ENCODE measurements around the gene PPP6C.
"Not testable (repeated sequence)": the region's sequence is repeated elsewhere in the genome, so short reads cannot be mapped to it uniquely, and the experiment has no call there.

The PPP6C gene

DNA sequence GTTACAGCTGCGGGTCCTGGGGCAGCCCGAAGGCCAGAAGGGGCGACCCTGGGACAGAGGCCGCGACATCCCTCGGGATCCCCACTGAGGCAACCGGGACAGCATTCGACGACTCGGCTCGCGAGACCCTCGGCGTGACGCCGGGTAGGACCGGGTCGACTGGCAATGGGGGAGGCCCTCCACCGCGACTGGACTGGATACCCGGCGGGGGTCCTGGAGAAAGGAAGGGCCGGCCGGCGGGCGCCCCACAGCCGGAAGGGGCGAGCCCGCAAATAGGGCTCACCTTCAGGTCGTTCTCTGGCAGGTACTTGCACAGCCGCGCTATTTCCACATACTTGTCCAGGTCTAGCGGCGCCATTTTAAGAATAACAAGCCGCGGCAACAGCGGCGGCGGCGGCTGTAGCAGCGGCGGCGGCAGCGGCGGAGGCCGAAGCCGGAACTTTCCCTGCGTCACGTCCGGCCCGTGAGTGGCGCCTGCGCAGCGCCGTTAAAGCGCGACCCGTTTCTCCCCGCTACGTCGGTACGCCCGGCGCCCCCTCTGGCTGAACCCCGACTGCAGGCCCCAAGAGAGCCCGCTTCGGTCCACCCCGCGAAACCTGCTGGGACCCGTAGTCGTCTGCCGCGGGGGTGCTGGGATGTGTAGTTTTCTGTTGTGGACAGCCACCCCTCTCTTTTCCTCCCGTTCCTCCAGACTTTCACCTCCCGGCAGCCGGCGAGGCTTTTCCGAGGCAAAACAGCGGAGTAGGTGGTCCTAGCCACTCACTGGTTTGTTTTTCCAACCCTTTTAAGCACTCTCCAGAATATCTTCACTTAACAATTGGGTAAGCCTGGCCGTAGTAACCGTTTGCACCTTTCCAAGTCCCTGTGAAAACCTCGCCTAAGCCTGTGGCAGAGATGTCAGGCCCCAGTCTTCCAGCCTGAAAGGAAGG, at the start of gene PPP6C:
TSS of gene PPP6C (minus strand) at position 443 of the 929 bp plus-strand sequence. CDS start at position 358, 85 bp downstream.
- peak; percentile 67 for DNase-seq

DNA sequence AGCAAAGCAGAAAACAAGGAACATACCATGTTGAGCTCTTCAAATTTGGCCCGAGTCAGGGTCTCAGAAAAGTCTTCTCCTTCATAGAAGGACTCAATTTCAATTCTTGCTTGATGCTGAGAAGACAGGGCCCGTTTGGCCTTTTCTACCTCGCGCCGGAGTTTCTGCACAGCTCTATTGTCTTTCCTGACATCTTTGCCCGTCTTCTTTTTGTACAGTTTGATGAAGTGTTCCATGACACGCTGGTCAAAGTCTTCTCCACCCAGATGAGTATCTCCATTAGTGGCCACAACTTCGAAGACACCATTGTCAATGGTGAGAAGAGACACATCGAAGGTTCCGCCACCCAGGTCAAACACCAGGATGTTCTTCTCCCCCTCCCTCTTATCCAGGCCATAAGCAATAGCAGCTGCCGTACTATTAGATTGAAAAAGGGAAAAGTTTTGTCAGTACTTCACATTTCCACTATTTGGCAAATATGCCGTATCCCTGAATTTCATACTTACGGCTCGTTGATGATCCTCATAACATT, 49.4 kb upstream of the PPP6C start:
- no peak for DNase-seq

DNA sequence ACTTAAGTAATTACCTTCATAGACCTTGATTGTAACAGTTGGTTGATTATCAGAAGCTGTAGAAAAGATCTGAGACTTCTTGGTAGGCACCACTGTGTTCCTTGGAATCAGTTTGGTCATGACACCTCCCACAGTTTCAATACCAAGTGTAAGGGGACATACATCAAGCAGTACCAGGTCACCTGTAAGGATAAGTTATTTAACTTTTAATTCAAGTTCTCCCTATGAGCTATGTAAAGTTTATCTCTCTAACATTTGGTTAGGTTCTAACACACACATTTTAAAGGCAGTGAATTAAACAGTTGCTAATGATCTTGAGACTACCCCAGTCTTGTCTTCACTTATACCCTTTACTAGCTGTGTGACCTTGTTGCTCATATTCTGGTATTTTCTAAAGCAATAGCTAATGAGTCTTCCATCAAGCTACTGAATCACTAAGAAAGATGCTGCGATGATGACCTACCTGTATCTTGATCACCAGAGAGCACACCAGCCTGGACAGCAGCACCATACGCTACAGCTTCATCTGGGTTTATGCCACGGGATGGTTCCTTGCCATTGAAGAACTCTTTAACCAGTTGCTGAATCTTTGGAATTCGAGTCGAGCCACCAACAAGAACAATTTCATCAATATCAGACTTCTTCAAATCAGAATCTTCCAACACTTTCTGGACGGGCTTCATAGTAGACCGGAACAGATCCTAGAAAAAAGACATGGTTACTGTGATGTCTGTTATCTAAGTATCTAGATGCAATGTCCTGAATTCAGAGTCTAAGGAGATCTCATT, 48.7 kb upstream of the PPP6C start:
- DNase-seq = no peak

DNA sequence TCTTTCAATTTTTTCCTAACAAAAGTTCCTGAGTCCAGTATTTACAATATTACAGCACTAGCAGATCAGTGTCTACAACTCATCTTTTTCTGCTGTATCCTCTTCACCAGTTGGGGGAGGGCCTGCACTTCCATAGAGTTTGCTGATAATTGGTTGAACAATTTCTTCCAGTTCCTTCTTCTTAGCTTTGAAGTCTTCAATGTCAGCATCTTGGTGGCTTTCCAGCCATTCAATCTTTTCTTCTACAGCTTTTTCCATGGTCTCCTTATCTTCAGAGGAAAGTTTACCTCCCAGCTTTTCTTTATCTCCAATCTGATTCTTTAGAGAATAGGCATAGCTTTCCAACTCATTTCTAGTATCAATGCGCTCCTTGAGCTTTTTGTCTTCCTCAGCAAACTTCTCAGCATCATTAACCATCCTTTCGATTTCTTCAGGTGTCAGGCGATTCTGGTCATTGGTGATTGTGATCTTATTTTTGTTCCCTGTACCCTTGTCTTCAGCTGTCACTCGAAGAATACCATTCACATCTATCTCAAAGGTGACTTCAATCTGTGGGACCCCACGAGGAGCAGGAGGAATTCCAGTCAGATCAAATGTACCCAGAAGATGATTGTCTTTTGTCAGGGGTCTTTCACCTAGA, 47.0 kb upstream of the PPP6C start:
- DNase-seq = not testable (repeated sequence)

DNA sequence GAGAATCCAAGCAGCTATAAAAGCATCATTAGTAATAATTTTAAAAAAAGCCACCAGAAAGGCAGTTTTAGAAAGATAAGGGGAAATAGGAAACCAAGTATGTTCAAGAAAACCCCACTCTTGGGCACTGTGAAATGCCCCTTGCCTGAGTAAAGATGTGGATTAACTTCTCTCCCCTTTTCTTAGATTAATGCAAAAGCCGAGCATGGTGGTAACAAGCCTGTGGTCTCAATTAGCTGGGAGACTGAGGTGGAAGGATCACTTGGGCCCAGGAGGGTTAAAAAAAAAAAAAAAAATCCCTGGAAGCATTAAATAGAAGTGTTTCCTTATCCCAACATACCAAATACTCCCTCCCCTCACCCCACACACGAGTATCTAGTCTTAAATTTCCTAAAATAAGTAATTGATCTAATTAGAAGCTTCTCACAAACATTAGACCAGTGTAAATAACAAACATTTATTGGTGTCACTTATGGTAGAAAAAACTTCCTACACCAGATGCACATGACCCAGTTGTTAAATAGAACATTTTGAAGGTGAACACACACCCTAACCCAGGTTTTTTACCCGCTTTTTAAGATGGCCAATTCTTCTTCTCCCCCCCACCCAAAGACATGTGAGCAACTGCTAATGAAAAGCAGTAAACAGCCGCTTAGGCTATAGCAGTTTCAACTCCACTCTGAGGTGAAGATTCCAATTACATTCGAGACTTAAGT, 46.4 kb upstream of the PPP6C start:
- no peak for DNase-seq

DNA sequence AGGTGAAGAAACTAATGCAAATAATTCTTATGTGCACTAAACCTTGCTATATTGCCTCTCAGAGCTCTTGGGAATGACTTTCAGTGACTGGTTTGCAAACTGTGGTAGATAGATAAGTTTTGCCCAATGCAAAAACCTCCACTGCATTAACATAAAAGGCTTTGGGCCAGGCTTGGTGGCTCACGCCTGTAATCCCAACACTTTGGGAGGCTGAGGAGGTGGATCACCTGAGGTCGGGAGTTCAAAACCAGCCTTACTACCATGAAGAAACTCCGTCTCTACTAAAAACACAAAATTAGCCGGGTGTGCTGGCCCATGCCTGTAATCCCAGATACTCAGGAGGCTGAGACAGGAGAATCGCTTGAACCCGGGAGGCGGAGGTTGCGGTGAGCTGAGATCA, 44.5 kb upstream of the PPP6C start:
- DNase-seq = not testable (repeated sequence)

DNA sequence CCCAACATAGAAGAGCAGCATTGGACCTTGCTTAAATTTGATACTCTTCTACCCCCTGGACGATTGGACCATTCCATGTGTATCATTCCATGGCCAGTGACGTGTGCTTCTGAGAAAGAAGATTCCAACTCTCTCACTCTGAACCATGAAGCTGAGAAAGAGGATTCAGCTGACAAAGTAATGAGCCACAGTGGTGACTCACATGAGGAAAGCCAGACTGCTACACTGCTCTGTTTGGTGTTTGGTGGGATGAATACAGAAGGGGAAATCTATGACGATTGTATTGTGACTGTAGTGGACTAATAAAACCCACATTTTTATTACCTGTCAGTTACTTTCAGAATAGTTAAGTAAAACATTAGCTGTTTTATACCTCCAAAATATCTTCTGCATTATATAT, 44.1 kb upstream of the PPP6C start:
- no peak for DNase-seq

DNA sequence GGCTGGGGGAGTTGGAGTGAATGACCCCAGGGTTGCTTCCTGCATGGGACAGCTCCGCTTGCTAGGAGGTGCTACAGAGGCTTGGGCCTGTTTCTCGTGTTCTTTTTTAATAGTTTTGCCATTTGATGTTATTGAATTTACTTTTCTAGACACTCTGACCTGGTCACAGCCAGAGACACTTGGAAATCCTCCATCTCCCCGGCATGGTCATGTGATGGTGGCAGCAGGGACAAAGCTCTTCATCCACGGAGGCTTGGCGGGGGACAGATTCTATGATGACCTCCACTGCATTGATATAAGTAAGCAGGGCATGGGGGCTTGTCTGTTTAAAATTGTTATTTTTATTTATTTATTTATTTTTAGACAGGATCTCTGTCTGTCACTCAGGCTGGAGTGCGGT, 38.2 kb upstream of the PPP6C start:
- DNase-seq = no peak

DNA sequence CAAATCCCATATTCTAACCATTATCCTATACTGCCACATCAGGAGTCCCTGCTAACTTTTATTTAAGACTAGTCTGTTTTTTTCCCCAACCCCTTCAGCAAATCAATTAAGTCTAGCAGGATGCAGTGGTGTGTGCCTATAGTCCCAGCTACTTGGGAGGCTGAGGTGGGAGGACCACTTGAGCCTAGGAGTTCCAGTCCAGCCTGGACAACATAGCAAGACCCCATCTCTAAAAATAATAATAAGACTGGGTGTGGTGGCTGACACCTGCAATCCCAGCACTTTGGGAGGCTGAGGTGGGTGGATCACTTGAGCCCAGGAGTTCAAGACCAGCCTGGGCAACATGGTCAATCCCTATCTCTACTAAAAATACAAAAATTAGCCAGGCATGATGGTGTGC, 35.3 kb upstream of the PPP6C start:
- DNase-seq = not testable (repeated sequence)

DNA sequence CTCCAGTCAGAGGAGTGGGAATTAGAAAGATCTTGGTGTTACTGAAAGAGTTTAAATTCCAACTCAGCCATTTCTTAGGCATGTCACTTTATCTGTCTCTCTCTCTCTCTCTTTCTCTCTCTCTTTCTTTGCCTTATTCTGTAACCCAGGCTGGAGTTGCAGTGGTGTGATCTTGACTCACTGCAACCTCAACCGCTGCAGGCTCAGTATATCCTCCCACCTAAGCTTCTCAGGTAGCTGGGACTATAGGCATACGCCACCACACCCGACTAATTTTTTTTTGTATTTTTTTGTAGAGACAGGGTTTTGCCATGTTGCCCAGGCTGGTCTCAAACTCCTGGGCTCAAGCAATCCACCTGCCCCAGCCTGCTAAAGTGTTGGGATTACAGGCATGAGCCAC, 29.0 kb upstream of the PPP6C start:
- no peak for DNase-seq

DNA sequence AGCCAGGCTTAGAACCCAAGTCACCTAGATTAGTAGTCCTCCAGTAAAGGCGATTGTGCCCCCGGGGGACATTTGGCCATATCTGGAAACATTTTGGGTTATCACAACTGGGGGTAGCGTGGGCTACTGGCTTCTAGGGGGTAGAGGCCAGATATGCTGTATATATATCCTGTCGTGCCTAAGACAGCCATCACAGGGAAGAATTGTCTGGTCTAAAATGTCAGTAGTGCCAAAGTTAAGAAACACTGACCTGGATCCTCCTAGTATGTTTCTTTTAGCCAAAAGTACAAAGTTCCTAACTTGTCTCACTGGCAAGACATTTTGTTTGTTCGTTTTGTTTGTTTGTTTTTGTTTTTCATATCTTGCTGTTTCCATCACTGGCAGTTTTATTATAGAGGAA, 24.6 kb upstream of the PPP6C start:
- no peak for DNase-seq

DNA sequence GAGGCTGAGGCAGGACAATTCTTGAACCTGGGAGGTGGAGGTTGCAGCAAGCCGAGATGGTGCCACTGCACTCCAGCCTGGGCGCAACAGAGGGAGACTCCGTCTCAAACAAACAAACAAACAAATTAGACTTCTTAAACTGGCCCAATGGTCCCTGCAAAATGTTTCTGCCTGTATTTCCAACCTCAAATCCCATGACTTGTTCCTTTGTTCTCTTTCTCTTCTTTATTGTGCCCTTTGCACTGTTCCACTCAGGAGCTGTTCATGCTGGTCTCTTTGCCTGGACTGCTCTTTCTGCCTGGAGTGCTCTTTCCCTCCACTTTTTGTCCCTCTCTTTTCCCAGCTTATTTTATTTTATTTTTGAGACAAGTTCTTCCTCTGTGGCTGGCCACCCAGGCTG, 14.9 kb upstream of the PPP6C start:
- DNase-seq = no peak

DNA sequence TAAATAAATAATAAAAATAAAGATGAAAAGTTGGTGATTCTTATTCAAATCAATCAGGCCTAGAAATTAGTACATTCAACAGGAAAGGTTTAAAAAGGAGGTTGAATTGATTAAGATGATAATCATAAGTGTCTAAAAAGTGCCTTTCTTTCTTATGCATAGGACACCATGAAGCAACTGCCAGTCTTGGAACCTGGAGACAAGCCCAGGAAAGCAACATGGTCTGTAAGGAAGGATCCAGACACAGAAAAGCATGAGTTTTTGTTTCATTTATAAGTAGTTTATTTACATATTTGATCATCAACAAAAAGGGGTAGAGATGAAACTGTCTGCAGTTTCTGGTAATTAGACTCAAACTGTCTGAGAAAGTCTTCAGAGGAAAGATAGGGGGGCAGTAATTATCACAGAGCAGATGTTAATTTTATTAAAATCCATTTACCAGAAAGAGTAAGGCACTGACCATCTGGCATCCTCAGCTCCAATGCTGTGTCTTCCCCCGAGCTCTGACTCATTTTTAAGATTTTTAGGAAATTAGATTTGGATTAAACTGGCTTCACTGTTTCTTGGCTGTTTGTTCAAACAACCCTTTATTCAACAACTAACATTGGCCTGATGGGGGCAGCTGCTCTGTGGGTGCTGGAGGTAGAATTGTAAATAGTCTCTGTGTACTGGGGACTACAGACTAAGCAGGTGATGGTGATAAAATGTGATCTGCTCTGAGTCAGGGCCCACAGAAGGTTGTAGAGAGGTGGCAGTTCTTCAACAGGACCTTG, 13.4 kb upstream of the PPP6C start:
- no peak for DNase-seq

DNA sequence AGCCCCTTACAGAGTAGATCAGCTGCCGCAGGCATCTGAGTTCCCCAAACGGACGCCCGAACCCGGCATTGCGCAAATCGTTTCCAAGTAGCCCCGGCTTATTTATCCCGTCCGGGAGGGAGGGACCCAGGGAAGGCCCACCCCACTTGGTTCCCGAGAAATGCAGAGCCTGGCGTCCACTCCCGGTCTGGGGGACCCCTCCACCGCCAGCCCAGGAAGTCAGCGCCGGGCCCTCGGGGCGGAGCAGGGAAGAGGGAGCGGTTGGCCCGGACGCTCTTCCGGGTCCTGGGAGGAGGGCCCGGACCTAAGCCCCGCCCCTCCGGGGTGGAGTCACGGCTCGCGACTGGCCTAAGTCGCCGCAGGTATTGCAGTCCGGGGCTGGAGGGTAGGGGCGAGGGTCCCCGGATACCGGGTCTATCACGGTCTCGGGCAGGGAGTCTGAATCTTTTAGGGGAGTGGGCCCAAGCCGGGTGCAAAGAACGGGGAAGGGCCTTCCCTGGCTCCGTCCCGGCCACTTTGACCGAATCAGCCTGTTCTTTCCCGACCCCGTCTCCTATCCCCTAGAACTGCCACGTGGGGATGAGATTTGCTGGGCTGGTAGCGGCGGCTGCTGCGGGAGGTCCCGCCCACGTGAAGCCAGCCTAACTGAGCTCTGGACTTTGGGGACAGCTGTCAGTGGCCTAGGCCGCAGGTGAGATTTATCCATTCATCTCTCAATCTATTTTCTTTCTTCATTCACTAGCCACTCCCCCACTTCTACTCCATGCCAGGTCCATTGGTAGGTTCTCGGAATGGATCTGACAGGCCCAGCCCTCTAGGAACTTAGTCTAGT, 10.8 kb upstream of the PPP6C start, which contains the start of gene RABEPK:
TSS of gene RABEPK (plus strand) at position 327 of the 832 bp plus-strand sequence. CDS start 2,472 bp downstream, outside the sequence.
- peak; percentile 32 for DNase-seq

DNA sequence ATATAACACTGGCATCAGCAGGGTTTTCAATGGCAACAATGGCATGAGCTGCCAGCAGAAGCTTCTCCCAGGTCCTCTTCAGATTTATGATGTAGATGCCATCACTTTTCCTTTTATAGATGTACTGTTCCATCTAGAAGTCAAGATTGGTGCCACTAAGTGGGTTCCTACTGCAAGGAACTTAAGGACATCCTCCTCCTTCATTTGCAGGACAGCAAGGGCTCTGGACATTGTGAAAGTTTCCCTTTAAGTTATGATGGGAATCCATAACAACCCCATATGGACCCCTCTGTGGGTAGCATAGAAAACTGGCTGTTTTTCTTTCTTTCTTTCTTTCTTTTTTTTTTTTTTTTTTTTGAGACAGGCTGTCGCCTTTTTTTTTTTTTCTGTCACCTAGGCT, 6.0 kb upstream of the PPP6C start:
- DNase-seq = not testable (repeated sequence)

DNA sequence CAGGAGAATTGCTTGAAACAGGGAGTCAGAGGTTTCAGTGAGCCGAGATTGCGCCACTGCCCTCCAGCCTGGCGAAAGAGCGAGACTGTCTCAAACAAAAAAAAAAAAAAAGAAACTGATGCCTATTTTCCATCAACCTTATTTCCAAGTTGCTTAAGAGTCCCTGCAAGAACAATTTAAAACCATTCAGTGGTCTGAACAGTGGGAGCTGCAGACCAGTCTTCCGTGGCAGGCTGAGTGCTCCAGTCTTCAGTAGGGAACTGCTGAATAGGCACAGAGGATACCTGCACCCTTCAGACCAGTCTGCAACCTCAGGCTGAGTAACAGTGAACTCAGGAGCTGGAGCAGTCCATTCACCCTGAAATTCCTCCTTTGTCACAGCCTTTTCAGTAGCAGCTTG, 4.9 kb upstream of the PPP6C start:
- DNase-seq = not testable (repeated sequence)

DNA sequence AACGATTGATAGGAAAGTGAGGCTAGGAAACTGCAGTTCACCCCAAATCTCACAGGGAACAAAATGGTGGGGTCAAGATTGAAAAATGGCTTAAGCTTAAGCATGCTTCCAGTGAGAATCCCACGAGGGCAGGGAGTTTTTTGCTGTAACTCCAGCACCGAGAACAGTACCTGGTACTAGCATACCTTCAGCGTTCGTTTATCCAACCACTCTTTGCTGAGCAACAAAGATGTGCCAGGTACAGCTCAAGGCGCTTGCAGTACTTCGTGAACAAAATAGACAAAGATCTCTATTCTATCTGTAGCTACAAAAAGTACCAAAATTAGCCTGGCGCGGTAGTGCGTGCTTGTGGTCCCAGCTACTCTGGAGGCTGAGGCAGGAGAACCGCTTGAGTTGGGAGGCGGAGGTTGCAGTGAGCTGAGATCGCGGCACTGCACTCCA, 778 bp upstream of the PPP6C start:
- DNase-seq = no peak

DNA sequence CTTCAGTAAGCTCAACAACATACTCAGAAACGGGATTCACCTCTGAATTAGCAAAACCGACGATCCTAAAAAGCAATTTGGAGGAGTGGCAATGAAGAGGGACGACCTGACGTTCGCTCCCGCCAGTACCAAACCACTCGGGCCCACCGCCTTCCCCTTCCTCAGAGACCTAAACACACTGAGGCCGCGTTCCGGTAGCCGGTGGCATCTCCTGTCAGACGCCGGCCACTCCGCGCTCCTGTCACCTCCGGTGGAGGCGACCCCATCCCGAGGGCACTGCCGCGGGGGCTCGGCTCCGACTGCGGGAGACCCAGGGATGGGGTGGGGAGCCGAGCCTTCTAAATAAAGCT, 617 bp downstream of the PPP6C start:
- no peak for DNase-seq

DNA sequence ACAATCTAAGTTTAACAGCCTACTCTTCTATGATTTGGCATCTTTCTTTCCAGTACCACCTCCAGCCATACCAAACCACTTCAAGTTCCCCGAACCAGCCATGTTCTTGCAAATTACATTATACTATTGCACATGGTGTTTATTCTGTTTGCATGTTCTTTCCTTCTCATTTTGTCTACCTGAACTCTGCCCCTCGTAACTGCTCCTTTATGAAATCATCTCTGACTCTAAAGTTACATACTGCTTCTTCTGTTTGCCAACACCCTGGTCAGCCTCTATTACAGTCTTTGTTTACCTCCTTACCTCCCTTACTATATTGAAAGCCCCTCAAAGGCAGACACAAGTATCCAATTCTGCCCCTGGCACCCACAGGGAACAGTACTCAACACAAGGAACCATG, 6.0 kb downstream of the PPP6C start:
- no peak for DNase-seq

DNA sequence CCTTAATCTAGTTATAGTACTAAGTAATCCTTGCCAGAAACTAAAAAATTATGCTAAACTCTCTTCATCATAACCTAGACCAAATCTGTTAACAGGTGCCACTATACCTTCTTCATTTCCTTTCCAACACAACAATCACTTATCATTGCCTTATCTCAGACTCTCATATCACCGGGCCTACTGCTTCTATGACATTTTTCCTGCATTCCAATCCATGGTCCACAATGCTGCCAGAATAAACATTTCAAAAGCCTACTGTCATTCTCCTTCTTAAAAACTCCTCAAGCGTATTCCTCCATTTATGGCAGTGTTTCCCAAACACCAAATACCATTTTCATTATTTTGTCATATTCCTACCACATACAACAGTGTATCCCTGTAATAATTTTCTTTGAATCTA, 6.5 kb downstream of the PPP6C start:
- no peak for DNase-seq

DNA sequence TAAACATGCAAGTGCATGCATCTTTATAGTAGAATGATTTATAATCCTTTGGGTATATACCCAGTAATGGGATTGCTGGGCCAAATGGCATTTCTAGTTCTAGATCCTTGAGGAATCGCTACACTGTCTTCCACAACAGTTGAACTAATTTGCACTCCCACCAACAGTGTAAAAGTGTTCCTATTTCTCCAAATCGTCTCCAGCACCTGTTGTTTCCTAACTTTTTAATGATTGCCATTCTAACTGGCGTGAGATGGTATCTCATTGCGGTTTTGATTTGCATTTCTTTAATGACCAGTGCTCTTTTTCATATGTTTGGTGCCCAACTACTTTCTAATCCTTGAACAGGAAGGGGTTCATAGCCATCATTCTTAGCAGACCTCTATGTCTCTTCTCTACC, 7.8 kb downstream of the PPP6C start:
- DNase-seq = not testable (repeated sequence)
